IMR-90 (cell line): ENCODE results near the gene IL3RA. TPM values are rescaled to one million over a fixed set of nuclear protein-coding genes. Genes with fewer than 3 reads are reported as not detected.

Experiments used
- ATAC-seq: fragments of 200-7000 bp; cut with Tn5 transposase; 2 replicates; pipeline ENCODE4 v1.9.1; 2020; ENCODE audit warnings: low read depth, mild to moderate bottlenecking, moderate library complexity
- BruUV-seq: library from RNA; stranded (reverse); fragments of 400-500 nt; replicated peaks from 2 replicates; lab custom pipeline; 2021; lab: Mats Ljungman, UMichigan
- CTCF ChIA-PET: fragments of 300-600 bp; formaldehyde crosslinking; extraction: SDS; loops from one replicate; lab custom pipeline; 2021; ENCODE audit warnings: antibody characterized with exemption; lab: Yijun Ruan, JAX
- POLR2A ChIA-PET: fragments of 300-600 bp; sonication (Branson Sonifier 250); formaldehyde crosslinking; loops from one replicate; lab custom pipeline; 2022; ENCODE audit warnings: antibody characterized with exemption; ENCODE audit not compliant: unreplicated experiment; lab: Charles Lee
- DNase-seq: peaks from one replicate; pipeline ENCODE4 v3.0.0; 2013
- H2AFZ ChIP-seq: replicated peaks from 2 replicates; pipeline ENCODE3; 2013; ENCODE audit warnings: low read length, mild to moderate bottlenecking; ENCODE audit not compliant: poor library complexity
- H2AK5ac ChIP-seq: 2 replicates; pipeline ENCODE4 v1.6.1; 2013; ENCODE audit warnings: low read depth, low read length, inconsistent platforms
- H2AK9ac ChIP-seq: replicated peaks from 2 replicates; pipeline ENCODE3; 2013; ENCODE audit warnings: mild to moderate bottlenecking, low read depth, low read length, moderate library complexity; ENCODE audit not compliant: poor library complexity
- H2BK120ac ChIP-seq: 2 replicates; pipeline ENCODE4 v1.6.1; 2013; ENCODE audit warnings: low read depth, low read length, inconsistent platforms
- H2BK15ac ChIP-seq: 3 replicates; pipeline ENCODE4 v1.6.1; 2013; ENCODE audit warnings: low read depth, low read length, inconsistent platforms
- H2BK20ac ChIP-seq: 2 replicates; pipeline ENCODE4 v1.6.1; 2013; ENCODE audit warnings: low read depth, mild to moderate bottlenecking, inconsistent platforms, low read length, moderate library complexity
- H2BK5ac ChIP-seq: 2 replicates; pipeline ENCODE4 v1.6.1; 2013; ENCODE audit warnings: mild to moderate bottlenecking, low read depth, low read length, inconsistent platforms; ENCODE audit not compliant: poor library complexity, severe bottlenecking
- H3K14ac ChIP-seq: replicated peaks from 2 replicates; pipeline ENCODE4 v1.6.1; 2013; ENCODE audit warnings: low read depth, low read length, inconsistent platforms
- H3K18ac ChIP-seq: 2 replicates; pipeline ENCODE4 v1.6.1; 2013; ENCODE audit warnings: low read depth, low read length, control low read depth
- H3K23ac ChIP-seq: 2 replicates; pipeline ENCODE4 v1.6.1; 2013; ENCODE audit warnings: low read depth, low read length, inconsistent platforms
- H3K27ac ChIP-seq: 2 replicates; pipeline ENCODE4 v1.5.1; 2013; ENCODE audit warnings: mild to moderate bottlenecking, control low read depth, low read length; ENCODE audit not compliant: insufficient read depth
- H3K27me3 ChIP-seq: 2 replicates; pipeline ENCODE4 v1.6.1; 2013; ENCODE audit warnings: low read length; ENCODE audit not compliant: control insufficient read depth, insufficient read depth
- H3K36me3 ChIP-seq: 2 replicates; pipeline ENCODE4 v1.6.1; 2013; ENCODE audit warnings: low read length, mixed read lengths; ENCODE audit not compliant: control insufficient read depth, insufficient read depth
- H3K4ac ChIP-seq: 2 replicates; pipeline ENCODE4 v1.6.1; 2013; ENCODE audit warnings: low read depth, low read length, inconsistent platforms
- H3K4me1 ChIP-seq: 2 replicates; pipeline ENCODE4 v1.6.1; 2013; ENCODE audit warnings: low read length, mixed read lengths; ENCODE audit not compliant: control insufficient read depth, insufficient read depth
- H3K4me2 ChIP-seq: 2 replicates; pipeline ENCODE4 v1.6.1; 2013; ENCODE audit warnings: low read depth, mild to moderate bottlenecking, control low read depth, low read length, moderate library complexity
- H3K4me3 ChIP-seq: 2 replicates; pipeline ENCODE4 v1.5.1; 2013; ENCODE audit warnings: low read depth, mild to moderate bottlenecking, control low read depth, low read length, moderate library complexity; ENCODE audit not compliant: insufficient read depth
- H3K56ac ChIP-seq: 2 replicates; pipeline ENCODE4 v1.6.1; 2013; ENCODE audit warnings: low read length, inconsistent platforms; ENCODE audit not compliant: insufficient read depth; ENCODE audit errors: extremely low read depth
- H3K79me1 ChIP-seq, 2 experiments: 2 replicates each; pipeline ENCODE4 v1.6.1; 2013; ENCODE audit warnings: low read length in 2 of 2, inconsistent platforms in 1 of 2, low read depth in 1 of 2
- H3K9ac ChIP-seq: 2 replicates; pipeline ENCODE4 v1.6.1; 2013; ENCODE audit warnings: low read depth, low read length, control low read depth
- H3K9me1 ChIP-seq: 2 replicates; pipeline ENCODE4 v1.6.1; 2013; ENCODE audit warnings: low read length, inconsistent platforms; ENCODE audit not compliant: insufficient read depth
- H3K9me3 ChIP-seq: 2 replicates; pipeline ENCODE4 v1.6.1; 2013; ENCODE audit warnings: low read length; ENCODE audit not compliant: control insufficient read depth, insufficient read depth
- H4K20me1 ChIP-seq: 2 replicates; pipeline ENCODE4 v1.6.1; 2013; ENCODE audit warnings: low read length, inconsistent platforms; ENCODE audit not compliant: insufficient read depth
- H4K5ac ChIP-seq: 2 replicates; pipeline ENCODE4 v1.6.1; 2013; ENCODE audit warnings: mild to moderate bottlenecking, low read depth, low read length, control low read depth
- H4K8ac ChIP-seq, 2 experiments: 2 replicates each; pipeline ENCODE4 v1.6.1; 2013; ENCODE audit warnings: low read depth in 2 of 2, low read length in 2 of 2, control low read depth in 1 of 2, inconsistent platforms in 1 of 2
- H4K91ac ChIP-seq: 2 replicates; pipeline ENCODE4 v1.6.1; 2013; ENCODE audit warnings: low read depth, low read length, inconsistent platforms; ENCODE audit not compliant: insufficient read depth
- BHLHE40 ChIP-seq: fragments of 150-350 bp; IDR thresholded peaks from 2 replicates; pipeline ENCODE4 v1.6.1; 2016; ENCODE audit warnings: mild to moderate bottlenecking, low read depth, low read length
- CHD1 ChIP-seq: IDR thresholded peaks from 2 replicates; pipeline ENCODE4 v1.6.1; 2012; ENCODE audit warnings: low read depth, low read length, improper control_type of control experiment
- ELK1 ChIP-seq: fragments of 150-350 bp; IDR thresholded peaks from 2 replicates; pipeline ENCODE4 v1.6.1; 2016; ENCODE audit warnings: low read depth, mild to moderate bottlenecking, low read length, moderate library complexity, borderline replicate concordance
- FOS ChIP-seq: fragments of 150-350 bp; IDR thresholded peaks from 2 replicates; pipeline ENCODE4 v1.6.1; 2016; ENCODE audit warnings: low read depth, low read length
- MAZ ChIP-seq: IDR thresholded peaks from 2 replicates; pipeline ENCODE4 v1.6.1; 2012; ENCODE audit warnings: low read depth, mild to moderate bottlenecking, low read length, improper control_type of control experiment, moderate library complexity, borderline replicate concordance
- MXI1 ChIP-seq: IDR thresholded peaks from 2 replicates; pipeline ENCODE4 v1.6.1; 2012; ENCODE audit warnings: low read depth, mild to moderate bottlenecking, low read length, moderate library complexity, borderline replicate concordance
- NFE2L2 ChIP-seq: fragments of 150-350 bp; IDR thresholded peaks from 2 replicates; pipeline ENCODE4 v1.6.1; 2016; ENCODE audit warnings: low read depth, mild to moderate bottlenecking, low read length
- POLR2A ChIP-seq: IDR thresholded peaks from 2 replicates; pipeline ENCODE4 v1.6.1; 2012; ENCODE audit warnings: mild to moderate bottlenecking, low read depth, low read length
- RCOR1 ChIP-seq: IDR thresholded peaks from 2 replicates; pipeline ENCODE4 v1.6.1; 2012; ENCODE audit warnings: mild to moderate bottlenecking, low read length, improper control_type of control experiment; ENCODE audit not compliant: insufficient replicate concordance
- RFX5 ChIP-seq: IDR thresholded peaks from 2 replicates; pipeline ENCODE4 v1.8.0; 2012; ENCODE audit warnings: low read depth, mild to moderate bottlenecking, low read length, moderate library complexity
- SMC3 ChIP-seq: fragments of 150-350 bp; IDR thresholded peaks from 2 replicates; pipeline ENCODE4 v1.6.1; 2016; ENCODE audit warnings: low read depth, mild to moderate bottlenecking, antibody characterized with exemption, low read length, moderate library complexity
- WGBS, 2 experiments: methylation state at CpG; one replicate each; pipeline versions ENCODE4 v1.1.5 to v1.1.7; 2013; ENCODE audit warnings: missing lambda C conversion rate in 2 of 2; ENCODE audit not compliant: insufficient read length in 1 of 2; ENCODE audit errors: extremely low coverage in 2 of 2; 5-methylcytosine and 5-hydroxymethylcytosine counted together
- dilution Hi-C: fragments of 300-500 bp; cut with HindIII; formaldehyde crosslinking; loops from one replicate; pipeline ENCODE4 v1.14.3; 2018; ENCODE audit warnings: low sequenced_read_pairs; ENCODE audit not compliant: unreplicated experiment
- in situ Hi-C: fragments of 300-500 bp; cut with MboI; formaldehyde crosslinking; loops from 3 replicates; pipeline ENCODE4 v1.14.3; 2019; ENCODE audit warnings: low sequenced_read_pairs, inconsistent platforms, mixed read lengths
- intact Hi-C: fragments of 100-400 bp; cut with micrococcal nuclease; formaldehyde crosslinking; loops from 2 replicates; pipeline ENCODE4 v1.10.0; 2022
- polyA plus RNA-seq, 3 experiments: library from polyadenylated mRNA; depleted of rRNA; stranded (reverse); fragments of >200 nt; gene quantifications; 2 replicates each; pipeline ENCODE4 v1.2.3, GENCODE V29; 2012; ENCODE audit warnings: low replicate concordance in 1 of 3
- total RNA-seq: library from RNA; depleted of rRNA; stranded (reverse); fragments of >200 nt; gene quantifications from 2 replicates; pipeline ENCODE4 v1.2.3, GENCODE V29; 2012
- TF ChIP-seq, protein P1 (sequence below): fragments of 150-350 bp; IDR thresholded peaks from 2 replicates; pipeline ENCODE4 v1.6.1; 2017; ENCODE audit warnings: mild to moderate bottlenecking, antibody characterized with exemption, low read length, low read depth

Gene IL3RA
- total and polyA plus RNA-seq, 2 of the 4 experiments (the other 2 are of a cell fraction), result not detected

GRCh38 chrX:1359477-1359873 is 22.9 kb downstream of the IL3RA start:
- Histone ChIP-seq H2AFZ (no peak overlapping the region), H3K14ac (no peak overlapping the region), H3K9me3 (peaks cover 11% of the 10 kb centered on the region), H2AK5ac (no peak overlapping the region), H3K4me1 (no peaks in the 10 kb centered on the region), H2BK5ac (no peak overlapping the region), H2BK20ac (no peak overlapping the region), H3K9me1 (no peaks in the 10 kb centered on the region), H3K18ac (no peak overlapping the region), H3K9ac (no peak overlapping the region), H3K79me1 (no peaks in the 10 kb centered on the region), H3K23ac (no peak overlapping the region), H3K27me3 (no peaks in the 10 kb centered on the region), H4K8ac (no peak overlapping the region), H3K4ac (no peak overlapping the region), H4K91ac (no peak overlapping the region), H4K5ac (no peak overlapping the region), H4K20me1 (no peaks in the 10 kb centered on the region), H2BK120ac (no peak overlapping the region), H2AK9ac (no peak overlapping the region), H3K27ac (no peak overlapping the region), H3K4me2 (no peak overlapping the region), H3K4me3 (no peak overlapping the region), H3K56ac (no peak overlapping the region), H2BK15ac (no peak overlapping the region), H3K36me3 (peaks cover 9% of the 10 kb centered on the region)
- dilution Hi-C loops, result no loop called here
- CTCF ChIA-PET, result no interaction called here
- 48% methylated on average over 4 of the region's 4 CpGs; no CpG with 5 or more reads in 1 of the 2 experiments for WGBS, 2 experiments
- no peak for ATAC-seq
- no TSS peak for BruUV-seq
- no peak for DNase-seq
- in situ Hi-C loops, result no loop called here
- intact Hi-C loops, result no loop called here
- POLR2A ChIA-PET, result no interaction called here
- TF ChIP-seq RCOR1 (no peak), ELK1 (no peak), FOS (no peak), BHLHE40 (no peak), SMC3 (no peak), CHD1 (no peak), MAZ (no peak), MXI1 (no peak), RFX5 (no peak), POLR2A (no peak), NFE2L2 (no peak)
- TF ChIP-seq, protein P1, sequence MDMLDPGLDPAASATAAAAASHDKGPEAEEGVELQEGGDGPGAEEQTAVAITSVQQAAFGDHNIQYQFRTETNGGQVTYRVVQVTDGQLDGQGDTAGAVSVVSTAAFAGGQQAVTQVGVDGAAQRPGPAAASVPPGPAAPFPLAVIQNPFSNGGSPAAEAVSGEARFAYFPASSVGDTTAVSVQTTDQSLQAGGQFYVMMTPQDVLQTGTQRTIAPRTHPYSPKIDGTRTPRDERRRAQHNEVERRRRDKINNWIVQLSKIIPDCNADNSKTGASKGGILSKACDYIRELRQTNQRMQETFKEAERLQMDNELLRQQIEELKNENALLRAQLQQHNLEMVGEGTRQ, result no peak
